Brain microvascular endothelial cell (primary cell): ENCODE measurements around the gene IDI1.

Experiments used
- DNase-seq: peaks from one replicate; pipeline ENCODE4 v3.0.0-alpha.2; 2020
- H3K27ac ChIP-seq: fragments of 250-450 bp; sonication (Bioruptor Pico); 2 replicates; pipeline ENCODE4 v1.5.1; 2020; ENCODE audit warnings: mild to moderate bottlenecking, moderate library complexity
- H3K27me3 ChIP-seq: fragments of 250-450 bp; sonication (Bioruptor Pico); replicated peaks from 2 replicates; pipeline ENCODE4 v1.5.1; 2020; ENCODE audit warnings: mild to moderate bottlenecking
- H3K36me3 ChIP-seq: fragments of 250-450 bp; sonication (Bioruptor Pico); replicated peaks from 2 replicates; pipeline ENCODE4 v1.5.1; 2020; ENCODE audit warnings: mild to moderate bottlenecking
- H3K4me3 ChIP-seq: 2 replicates; pipeline ENCODE4 v1.5.1; 2011; ENCODE audit warnings: low read depth, mild to moderate bottlenecking, control low read depth, low read length, moderate library complexity
- in situ Hi-C: cut with HindIII; loops from 2 replicates; pipeline ENCODE4 v1.10.0; 2017; ENCODE audit warnings: low sequenced_read_pairs, low pct_ligation_motif_present
- TF ChIP-seq, protein P1 (sequence below): IDR thresholded peaks from 2 replicates; pipeline ENCODE4 v1.5.1; 2011; ENCODE audit warnings: low read depth, mild to moderate bottlenecking, moderate library complexity, low read length, control low read depth, inconsistent platforms; ENCODE audit errors: missing control alignments

Gene IDI1

DNA sequence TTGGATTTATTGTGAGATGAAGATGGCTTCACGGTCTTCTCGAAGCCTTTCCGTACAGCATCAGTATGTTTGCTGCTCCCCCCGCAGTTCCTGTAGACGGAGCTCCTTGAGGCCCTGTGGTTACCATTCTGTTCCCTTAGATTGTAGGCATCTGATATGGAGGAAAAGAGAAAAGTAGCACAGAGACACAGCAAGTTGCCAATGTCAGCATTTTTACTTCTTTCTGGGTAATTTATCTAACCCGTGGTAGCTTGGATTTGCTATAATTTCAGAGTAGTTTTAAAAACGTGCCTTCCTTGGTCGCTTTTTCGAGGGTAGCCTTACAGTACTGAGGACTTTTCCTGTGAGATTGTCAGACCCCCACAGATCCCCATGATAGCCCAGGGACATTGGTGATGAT lies 44.8 kb upstream of the IDI1 start:
- DNase-seq: no peak

DNA sequence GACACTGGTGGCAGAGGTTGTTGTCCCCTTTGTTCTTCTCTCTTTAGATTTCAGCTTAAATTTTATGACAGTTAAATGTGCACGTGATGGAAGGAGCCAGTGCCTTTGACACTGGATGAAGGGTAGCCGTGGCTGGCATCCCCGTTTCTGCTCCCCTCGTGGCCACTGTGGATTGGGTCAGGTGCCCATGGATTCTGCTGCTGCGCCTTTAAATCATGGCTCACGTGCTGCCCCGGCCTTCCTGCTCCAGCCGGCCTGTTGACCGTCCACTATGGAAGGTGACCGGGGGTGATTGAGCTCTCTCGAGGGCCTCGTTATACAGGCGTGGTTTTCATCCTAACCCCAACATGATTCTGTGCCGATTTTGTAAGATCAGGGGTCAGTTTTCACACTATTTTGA lies 41.8 kb upstream of the IDI1 start:
- Histone ChIP-seq H3K36me3 (peaks cover 72% of the 10 kb centered on the region), H3K27ac (no peak overlapping the region), H3K4me3 (no peak overlapping the region), H3K27me3 (no peaks in the 10 kb centered on the region)
- in situ Hi-C loops: no loop called here
- TF ChIP-seq, protein P1, sequence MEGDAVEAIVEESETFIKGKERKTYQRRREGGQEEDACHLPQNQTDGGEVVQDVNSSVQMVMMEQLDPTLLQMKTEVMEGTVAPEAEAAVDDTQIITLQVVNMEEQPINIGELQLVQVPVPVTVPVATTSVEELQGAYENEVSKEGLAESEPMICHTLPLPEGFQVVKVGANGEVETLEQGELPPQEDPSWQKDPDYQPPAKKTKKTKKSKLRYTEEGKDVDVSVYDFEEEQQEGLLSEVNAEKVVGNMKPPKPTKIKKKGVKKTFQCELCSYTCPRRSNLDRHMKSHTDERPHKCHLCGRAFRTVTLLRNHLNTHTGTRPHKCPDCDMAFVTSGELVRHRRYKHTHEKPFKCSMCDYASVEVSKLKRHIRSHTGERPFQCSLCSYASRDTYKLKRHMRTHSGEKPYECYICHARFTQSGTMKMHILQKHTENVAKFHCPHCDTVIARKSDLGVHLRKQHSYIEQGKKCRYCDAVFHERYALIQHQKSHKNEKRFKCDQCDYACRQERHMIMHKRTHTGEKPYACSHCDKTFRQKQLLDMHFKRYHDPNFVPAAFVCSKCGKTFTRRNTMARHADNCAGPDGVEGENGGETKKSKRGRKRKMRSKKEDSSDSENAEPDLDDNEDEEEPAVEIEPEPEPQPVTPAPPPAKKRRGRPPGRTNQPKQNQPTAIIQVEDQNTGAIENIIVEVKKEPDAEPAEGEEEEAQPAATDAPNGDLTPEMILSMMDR: no peak
- no peak for DNase-seq

More for the DNA sequence above, 44.8 kb upstream of the IDI1 start:
- in situ Hi-C loops: no loop called here
- TF ChIP-seq, protein P1: no peak
- H3K4me3 ChIP-seq: no peak overlapping the region
- peaks cover 60% of the 10 kb centered on the region for H3K36me3 ChIP-seq
- no peak overlapping the region for H3K27ac ChIP-seq
- H3K27me3 ChIP-seq: no peaks in the 10 kb centered on the region

DNA sequence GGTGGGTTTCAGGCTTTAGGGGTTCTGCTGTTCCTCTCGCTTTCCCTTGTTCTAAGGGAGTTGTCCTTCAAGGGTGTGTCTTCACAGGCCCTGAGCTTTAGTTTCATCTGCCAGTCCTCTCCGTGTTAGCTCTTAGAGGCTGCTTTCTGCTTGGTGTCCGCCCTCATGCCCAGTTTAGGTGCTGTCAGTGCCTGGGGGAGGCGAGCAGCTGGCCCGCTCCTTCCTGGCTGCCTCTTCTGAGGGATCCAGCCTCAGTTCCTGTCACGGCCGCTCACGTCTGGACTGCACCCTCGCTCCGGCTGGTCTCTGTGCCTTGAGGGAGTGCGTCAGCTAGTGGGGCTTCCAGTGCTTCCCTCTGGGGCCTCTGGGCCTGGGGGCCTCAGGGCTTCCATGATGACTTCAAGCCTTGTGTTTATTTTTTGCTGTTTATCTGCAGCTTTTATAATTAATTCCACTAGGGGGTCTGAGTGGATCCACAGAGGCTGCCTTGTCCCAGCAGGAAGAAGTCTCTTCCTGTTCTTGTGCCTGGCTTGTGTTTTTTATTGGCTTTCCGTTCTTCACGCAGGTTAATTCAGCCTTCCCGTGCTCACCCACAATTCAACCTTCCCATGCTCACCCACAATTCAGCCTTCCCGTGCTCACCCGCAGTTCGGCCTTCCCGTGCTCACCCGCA lies 40.2 kb upstream of the IDI1 start:
- no peak for DNase-seq
- TF ChIP-seq, protein P1: no peak
- H3K4me3 ChIP-seq: no peak overlapping the region
- H3K27me3 ChIP-seq: no peaks in the 10 kb centered on the region
- H3K36me3 ChIP-seq: peaks cover 67% of the 10 kb centered on the region
- H3K27ac ChIP-seq: no peak overlapping the region
- in situ Hi-C loops: no loop called here

DNA sequence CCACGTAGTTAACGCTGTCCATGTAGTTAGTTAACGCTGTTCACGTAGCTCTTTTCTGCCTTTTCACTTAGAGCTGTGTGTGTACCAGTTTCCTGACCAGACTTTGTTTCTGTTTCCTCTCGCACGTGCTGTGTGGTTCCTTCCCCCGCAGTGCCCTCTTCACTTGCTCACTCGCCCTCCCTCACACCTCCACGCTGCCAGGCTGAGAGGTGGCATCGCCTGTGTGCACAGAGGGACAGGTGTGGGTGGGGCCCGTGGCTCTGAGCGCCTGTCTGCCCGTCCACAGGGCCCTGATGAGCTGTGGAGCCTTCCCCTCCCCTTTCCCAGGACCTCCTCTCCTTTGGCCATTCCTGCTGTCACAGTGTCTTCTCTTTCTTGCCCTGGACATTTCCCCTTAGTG lies 37.9 kb upstream of the IDI1 start:
- Histone ChIP-seq H3K27me3 (no peaks in the 10 kb centered on the region), H3K27ac (no peak overlapping the region), H3K36me3 (peaks cover 73% of the 10 kb centered on the region), H3K4me3 (no peak overlapping the region)
- in situ Hi-C loops: no loop called here
- TF ChIP-seq, protein P1: no peak
- no peak for DNase-seq

DNA sequence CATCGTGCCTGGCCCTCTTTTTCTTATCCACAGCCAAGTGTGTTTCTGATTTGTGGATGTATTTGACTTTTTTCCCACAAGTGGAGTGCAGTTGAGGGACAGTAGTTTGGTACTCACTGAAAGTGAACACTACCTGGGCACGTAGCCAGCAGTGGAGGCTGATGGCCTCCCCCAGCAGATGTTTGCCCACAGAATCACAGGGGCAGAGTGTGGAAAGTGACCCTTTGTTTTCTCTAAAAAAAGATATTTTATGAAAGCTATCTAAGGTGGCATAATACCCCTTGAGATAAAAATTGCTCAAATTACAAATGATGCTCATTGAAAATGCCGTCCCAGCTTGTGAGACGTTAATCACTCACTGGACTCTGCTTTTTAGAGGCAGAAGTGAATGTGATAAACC lies 36.3 kb upstream of the IDI1 start:
- in situ Hi-C loops: no loop called here
- Histone ChIP-seq H3K27me3 (no peaks in the 10 kb centered on the region), H3K4me3 (no peak overlapping the region), H3K36me3 (peaks cover 70% of the 10 kb centered on the region), H3K27ac (no peak overlapping the region)
- TF ChIP-seq, protein P1: no peak
- DNase-seq: no peak
